Upper lobe of right lung (tissue), 1 donor: ENCODE data around the gene CHRNB1. TPM values are rescaled to one million over a fixed set of nuclear protein-coding genes. Genes with fewer than 3 reads are reported as not detected.

Source experiments
- ATAC-seq: fragments of 200-7000 bp; cut with Tn5 transposase; one replicate; pipeline ENCODE4 v1.9.1; 2020; ENCODE audit warnings: mild to moderate bottlenecking, moderate library complexity
- DNase-seq: peaks from one replicate; pipeline ENCODE4 v3.0.0-alpha.2; 2020
- H3K27ac ChIP-seq: fragments of 200-600 bp; one replicate; pipeline ENCODE4 v1.8.0; 2022
- H3K27me3 ChIP-seq: fragments of 200-600 bp; one replicate; pipeline ENCODE4 v1.8.0; 2022; ENCODE audit warnings: mild to moderate bottlenecking
- H3K36me3 ChIP-seq: fragments of 200-600 bp; one replicate; pipeline ENCODE4 v1.8.0; 2022
- H3K4me1 ChIP-seq: fragments of 200-600 bp; one replicate; pipeline ENCODE4 v1.8.0; 2022
- H3K4me3 ChIP-seq: fragments of 200-600 bp; one replicate; pipeline ENCODE4 v1.8.0; 2022; ENCODE audit warnings: mild to moderate bottlenecking
- H3K9me3 ChIP-seq: fragments of 200-600 bp; one replicate; pipeline ENCODE4 v1.8.0; 2022
- CTCF ChIP-seq: fragments of 200-600 bp; IDR thresholded peaks from one replicate; pipeline ENCODE4 v1.8.0; 2022; ENCODE audit warnings: antibody characterized with exemption
- intact Hi-C: fragments of 100-400 bp; cut with DNase I; formaldehyde crosslinking; loops from one replicate; pipeline ENCODE4 v1.11.0; 2022
- total RNA-seq: library from RNA; stranded (reverse); fragmentation: NEBNext Ultra II Directional; extraction: Animal tissue kit (Norgen Biotek cat#: 25700); gene quantifications from one replicate; pipeline ENCODE4 v1.2.1, GENCODE V29; 2021
- donor health status: DM: no; HTN: yes; CAD: no; lungs with severe emphysema.

The CHRNB1 gene
- total RNA-seq, 1 donor from 2014 or later = 10.1 TPM

- Histone ChIP-seq H3K4me3 (no peak overlapping the region), H3K36me3 (no peaks in the 10 kb centered on the region), H3K27me3 (no peaks in the 10 kb centered on the region), H3K4me1 (no peaks in the 10 kb centered on the region), H3K9me3 (no peaks in the 10 kb centered on the region), H3K27ac (no peak overlapping the region)
- DNase-seq = no peak
- no peak for TF ChIP-seq CTCF
- intact Hi-C loops = no loop called here
- ATAC-seq = no peak
Measured at GRCh38 chr17:7425756-7426155, 19.1 kb upstream of the CHRNB1 start.

- intact Hi-C loops = no loop called here
- Histone ChIP-seq H3K9me3 (no peaks in the 10 kb centered on the region), H3K36me3 (no peaks in the 10 kb centered on the region), H3K4me1 (no peaks in the 10 kb centered on the region), H3K4me3 (no peak overlapping the region), H3K27ac (no peak overlapping the region), H3K27me3 (no peaks in the 10 kb centered on the region)
- no peak for DNase-seq
- no peak for TF ChIP-seq CTCF
- ATAC-seq = peak; percentile 4
Measured at GRCh38 chr17:7426203-7426863, 18.5 kb upstream of the CHRNB1 start.

GRCh38 chr17:7426896-7427489 is 17.9 kb upstream of the CHRNB1 start:
- ATAC-seq (peak; percentile 6), DNase-seq (no peak)
- H3K36me3 ChIP-seq = no peaks in the 10 kb centered on the region
- no peaks in the 10 kb centered on the region for H3K4me1 ChIP-seq
- no peak overlapping the region for H3K27ac ChIP-seq
- intact Hi-C loops = no loop called here
- H3K9me3 ChIP-seq = no peaks in the 10 kb centered on the region
- no peak overlapping the region for H3K4me3 ChIP-seq
- no peak for TF ChIP-seq CTCF
- H3K27me3 ChIP-seq = no peaks in the 10 kb centered on the region

GRCh38 chr17:7427549-7427948 is 17.3 kb upstream of the CHRNB1 start:
- H3K4me3 ChIP-seq = no peak overlapping the region
- no peaks in the 10 kb centered on the region for H3K9me3 ChIP-seq
- DNase-seq (no peak), ATAC-seq (no peak)
- intact Hi-C loops = no loop called here
- H3K4me1 ChIP-seq = no peaks in the 10 kb centered on the region
- no peaks in the 10 kb centered on the region for H3K36me3 ChIP-seq
- H3K27me3 ChIP-seq = no peaks in the 10 kb centered on the region
- no peak for TF ChIP-seq CTCF
- H3K27ac ChIP-seq = no peak overlapping the region

GRCh38 chr17:7428557-7428956 is 16.3 kb upstream of the CHRNB1 start, which contains the start of gene SPEM3:
SPEM3 (plus strand) TSS chr17:7428857; CDS start chr17:7428903, 46 bp downstream.
- no peak for TF ChIP-seq CTCF
- Histone ChIP-seq H3K4me3 (no peak within 1 kb of the TSS), H3K27ac (no peak within 1 kb of the TSS), H3K4me1 (no peaks in the 10 kb centered on the region), H3K9me3 (no peaks in the 10 kb centered on the region), H3K27me3 (no peaks in the 10 kb centered on the region), H3K36me3 (no peaks in the 10 kb centered on the region)
- intact Hi-C loops = no loop called here
- DNase-seq (no peak), ATAC-seq (no peak)
